Lower leg skin (tissue), 3 donors: ENCODE results near the gene DYNLT1.

Source experiments
- CTCF ChIP-seq, 3 donors: fragments of 450-650 bp; IDR thresholded peaks; one replicate each; pipeline ENCODE4 v1.5.1; 2016; ENCODE audit warnings: antibody characterized with exemption in 3 of 3, mild to moderate bottlenecking in 3 of 3, moderate library complexity in 2 of 3
- POLR2A ChIP-seq, 2 donors: fragments of 450-650 bp; IDR thresholded peaks; one replicate each; pipeline ENCODE4 v1.6.1; 2016 to 2017; ENCODE audit warnings: antibody characterized with exemption in 2 of 2, mild to moderate bottlenecking in 1 of 2, moderate library complexity in 1 of 2

GRCh38 chr6:158662607-158662953, 18.0 kb upstream of the DYNLT1 start:
- no peak for TF ChIP-seq CTCF (IDR thresholded peaks at IDR 0.05)
- TF ChIP-seq POLR2A (IDR thresholded peaks at IDR 0.05) = no peak
